Measurements from ENCODE around the gene ANO1.

The ANO1 gene

DNA sequence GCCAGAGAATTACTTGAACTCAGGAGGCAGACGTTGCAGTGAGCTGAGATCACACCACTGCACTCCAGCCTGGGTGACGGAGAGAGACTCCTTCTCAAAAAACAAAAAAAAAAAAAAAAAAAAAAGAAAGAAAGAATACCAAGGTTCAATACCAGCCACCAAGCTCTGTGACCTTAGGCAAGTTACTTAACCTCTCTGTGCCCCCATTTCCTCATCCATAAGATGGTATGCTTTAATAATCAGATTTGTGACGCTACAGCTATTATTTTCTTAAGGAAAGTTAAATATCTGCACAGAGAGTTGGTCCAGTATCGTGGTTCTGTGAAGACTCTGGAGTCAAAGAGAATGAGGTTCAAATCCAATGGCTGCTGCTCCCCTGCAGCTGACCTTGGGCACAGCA is 67.7 kb downstream of the ANO1 start:
- no peak overlapping the region for H3K4me3 ChIP-seq (ENCODE audit: low read length)
- H3K27me3 ChIP-seq (ENCODE audit: low read depth, low read length), result peaks cover 44% of the 10 kb centered on the region
- TF ChIP-seq EZH2phosphoT487 (IDR thresholded peaks at IDR 0.05; ENCODE audit: low read depth), result no peak
- TF ChIP-seq, protein P1, sequence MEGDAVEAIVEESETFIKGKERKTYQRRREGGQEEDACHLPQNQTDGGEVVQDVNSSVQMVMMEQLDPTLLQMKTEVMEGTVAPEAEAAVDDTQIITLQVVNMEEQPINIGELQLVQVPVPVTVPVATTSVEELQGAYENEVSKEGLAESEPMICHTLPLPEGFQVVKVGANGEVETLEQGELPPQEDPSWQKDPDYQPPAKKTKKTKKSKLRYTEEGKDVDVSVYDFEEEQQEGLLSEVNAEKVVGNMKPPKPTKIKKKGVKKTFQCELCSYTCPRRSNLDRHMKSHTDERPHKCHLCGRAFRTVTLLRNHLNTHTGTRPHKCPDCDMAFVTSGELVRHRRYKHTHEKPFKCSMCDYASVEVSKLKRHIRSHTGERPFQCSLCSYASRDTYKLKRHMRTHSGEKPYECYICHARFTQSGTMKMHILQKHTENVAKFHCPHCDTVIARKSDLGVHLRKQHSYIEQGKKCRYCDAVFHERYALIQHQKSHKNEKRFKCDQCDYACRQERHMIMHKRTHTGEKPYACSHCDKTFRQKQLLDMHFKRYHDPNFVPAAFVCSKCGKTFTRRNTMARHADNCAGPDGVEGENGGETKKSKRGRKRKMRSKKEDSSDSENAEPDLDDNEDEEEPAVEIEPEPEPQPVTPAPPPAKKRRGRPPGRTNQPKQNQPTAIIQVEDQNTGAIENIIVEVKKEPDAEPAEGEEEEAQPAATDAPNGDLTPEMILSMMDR (IDR thresholded peaks at IDR 0.05; ENCODE audit: low read depth, low read length), result no peak
- H2AFZ ChIP-seq (ENCODE audit: low read depth, low read length), result no peak overlapping the region
- H3K36me3 ChIP-seq (replicated peaks; ENCODE audit: low read depth, low read length), result no peaks in the 10 kb centered on the region
- H3K79me2 ChIP-seq (ENCODE audit: low read length), result no peaks in the 10 kb centered on the region
- H3K4me1 ChIP-seq (ENCODE audit: low read length), result no peaks in the 10 kb centered on the region
- no peak overlapping the region for H3K27ac ChIP-seq (ENCODE audit: low read length)
- H3K9me3 ChIP-seq (ENCODE audit: insufficient read depth, low read length), result no peaks in the 10 kb centered on the region
- no peaks in the 10 kb centered on the region for H4K20me1 ChIP-seq (ENCODE audit: insufficient read depth, low read length)
- H3K9ac ChIP-seq (ENCODE audit: low read length), result no peak overlapping the region
- no peak overlapping the region for H3K4me2 ChIP-seq (ENCODE audit: low read length)

DNA sequence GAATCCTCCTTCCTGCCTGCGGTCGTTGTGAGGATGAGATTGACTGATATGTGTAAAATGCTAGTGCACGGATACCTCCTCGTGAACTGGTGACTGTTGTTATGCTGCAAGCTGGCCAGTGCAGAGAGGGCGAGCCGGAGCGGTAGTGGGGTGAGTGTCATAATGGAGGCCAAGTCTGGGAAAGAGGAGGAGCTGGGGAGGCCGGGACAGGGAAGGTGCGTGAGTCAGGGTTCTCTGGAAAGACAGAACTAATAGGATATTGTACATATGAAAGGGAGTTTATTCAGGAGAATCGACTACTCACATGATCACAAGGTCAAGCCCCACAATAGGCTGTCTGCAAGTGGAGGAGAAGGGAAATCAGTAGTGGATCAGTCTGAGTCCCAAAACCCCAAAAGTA is 68.2 kb downstream of the ANO1 start:
- H3K9me3 ChIP-seq (ENCODE audit: insufficient read depth, low read length), result no peaks in the 10 kb centered on the region
- H3K4me1 ChIP-seq (ENCODE audit: low read length), result no peaks in the 10 kb centered on the region
- no peaks in the 10 kb centered on the region for H3K79me2 ChIP-seq (ENCODE audit: low read length)
- H3K9ac ChIP-seq (ENCODE audit: low read length), result no peak overlapping the region
- TF ChIP-seq, protein P1 (IDR thresholded peaks at IDR 0.05; ENCODE audit: low read depth, low read length), result no peak
- H3K27ac ChIP-seq (ENCODE audit: low read length), result no peak overlapping the region
- peaks cover 44% of the 10 kb centered on the region for H3K27me3 ChIP-seq (ENCODE audit: low read depth, low read length)
- H3K4me3 ChIP-seq (ENCODE audit: low read length), result no peak overlapping the region
- H4K20me1 ChIP-seq (ENCODE audit: insufficient read depth, low read length), result no peaks in the 10 kb centered on the region
- no peak overlapping the region for H3K4me2 ChIP-seq (ENCODE audit: low read length)
- H2AFZ ChIP-seq (ENCODE audit: low read depth, low read length), result no peak overlapping the region
- no peaks in the 10 kb centered on the region for H3K36me3 ChIP-seq (replicated peaks; ENCODE audit: low read depth, low read length)

GRCh38 chr11:70146895-70147520 is 68.9 kb downstream of the ANO1 start:
- no peak overlapping the region for H3K4me2 ChIP-seq (ENCODE audit: low read length)
- H3K4me3 ChIP-seq (ENCODE audit: low read length), result no peak overlapping the region
- TF ChIP-seq, protein P1 (IDR thresholded peaks at IDR 0.05; ENCODE audit: low read depth, low read length), result no peak
- TF ChIP-seq EZH2phosphoT487 (IDR thresholded peaks at IDR 0.05; ENCODE audit: low read depth), result no peak
- no peak overlapping the region for H2AFZ ChIP-seq (ENCODE audit: low read depth, low read length)
- H3K36me3 ChIP-seq (replicated peaks; ENCODE audit: low read depth, low read length), result no peaks in the 10 kb centered on the region
- peaks cover 38% of the 10 kb centered on the region for H3K27me3 ChIP-seq (ENCODE audit: low read depth, low read length)
- H3K9me3 ChIP-seq (ENCODE audit: insufficient read depth, low read length), result no peaks in the 10 kb centered on the region
- H3K79me2 ChIP-seq (ENCODE audit: low read length), result no peaks in the 10 kb centered on the region
- H3K4me1 ChIP-seq (ENCODE audit: low read length), result no peaks in the 10 kb centered on the region
- H3K27ac ChIP-seq (ENCODE audit: low read length), result no peak overlapping the region
- no peaks in the 10 kb centered on the region for H4K20me1 ChIP-seq (ENCODE audit: insufficient read depth, low read length)
- H3K9ac ChIP-seq (ENCODE audit: low read length), result no peak overlapping the region

DNA sequence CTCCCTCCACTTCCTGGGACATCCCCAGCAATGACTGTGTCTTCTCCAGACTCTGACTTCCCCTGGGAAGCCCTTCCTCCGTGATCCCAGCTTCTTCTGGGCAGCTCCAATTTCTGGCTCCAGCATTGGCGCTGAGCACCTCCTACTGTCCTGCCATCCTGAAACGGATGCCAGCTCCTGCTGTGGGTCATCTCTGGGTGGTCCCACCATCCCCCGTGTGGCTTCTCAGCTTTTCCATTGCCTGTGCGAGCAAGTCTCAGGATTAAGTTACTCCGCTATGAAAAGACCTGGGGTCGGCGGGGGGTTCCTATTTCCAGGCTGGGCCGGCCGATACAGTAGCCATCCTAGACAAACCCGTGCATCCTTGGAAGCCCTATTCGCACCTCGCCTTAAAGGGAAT is 69.6 kb downstream of the ANO1 start:
- no peak overlapping the region for H3K4me3 ChIP-seq (ENCODE audit: low read length)

More for the DNA sequence above, 69.6 kb downstream of the ANO1 start:
- H3K4me2 ChIP-seq (ENCODE audit: low read length), result no peak overlapping the region
- H3K9me3 ChIP-seq (ENCODE audit: insufficient read depth, low read length), result no peaks in the 10 kb centered on the region
- TF ChIP-seq, protein P1 (IDR thresholded peaks at IDR 0.05; ENCODE audit: low read depth, low read length), result no peak
- no peak for TF ChIP-seq EZH2phosphoT487 (IDR thresholded peaks at IDR 0.05; ENCODE audit: low read depth)
- no peaks in the 10 kb centered on the region for H3K36me3 ChIP-seq (replicated peaks; ENCODE audit: low read depth, low read length)
- no peaks in the 10 kb centered on the region for H3K79me2 ChIP-seq (ENCODE audit: low read length)
- no peaks in the 10 kb centered on the region for H4K20me1 ChIP-seq (ENCODE audit: insufficient read depth, low read length)
- H3K27me3 ChIP-seq (ENCODE audit: low read depth, low read length), result peaks cover 31% of the 10 kb centered on the region
- H2AFZ ChIP-seq (ENCODE audit: low read depth, low read length), result no peak overlapping the region
- H3K4me1 ChIP-seq (ENCODE audit: low read length), result no peaks in the 10 kb centered on the region
- no peak overlapping the region for H3K27ac ChIP-seq (ENCODE audit: low read length)
- no peak overlapping the region for H3K9ac ChIP-seq (ENCODE audit: low read length)

All from OCI-LY3 (cell line).